Stimulated activated naive CD8-positive, alpha-beta T cell treated with anti-CD3 and anti-CD28 coated beads, Interleukin-15, Interleukin-2, amounts not matched to agents 100 ng/mL and 50 ng/mL, for 24 hours (primary cell): ENCODE data around the gene LRRC37B.
"Not testable (repeated sequence)": the region's sequence is repeated elsewhere in the genome, so short reads cannot be mapped to it uniquely, and the experiment has no call there.

ENCODE experiments used
- H3K27ac Mint-ChIP-seq: one replicate; pipeline ENCODE4 v1.8.0; 2021; ENCODE audit warnings: mild to moderate bottlenecking, mixed read lengths
- H3K27me3 Mint-ChIP-seq: one replicate; pipeline ENCODE4 v1.8.0; 2021; ENCODE audit warnings: mixed read lengths
- H3K36me3 Mint-ChIP-seq: one replicate; pipeline ENCODE4 v1.8.0; 2021; ENCODE audit warnings: low read depth, mixed read lengths
- H3K4me1 Mint-ChIP-seq: one replicate; pipeline ENCODE4 v1.8.0; 2021; ENCODE audit warnings: low read depth, mixed read lengths
- H3K4me3 Mint-ChIP-seq: one replicate; pipeline ENCODE4 v1.8.0; 2021; ENCODE audit warnings: mild to moderate bottlenecking, mixed read lengths
- H3K9me3 Mint-ChIP-seq: one replicate; pipeline ENCODE4 v1.8.0; 2021; ENCODE audit warnings: mixed read lengths

LRRC37B gene

GRCh38 chr17:32061840-32062239 is 54.7 kb downstream of the LRRC37B start:
- H3K27me3 Mint-ChIP-seq, H3K9me3 Mint-ChIP-seq, H3K27ac Mint-ChIP-seq, H3K36me3 Mint-ChIP-seq, H3K4me1 Mint-ChIP-seq, H3K4me3 Mint-ChIP-seq: not testable (repeated sequence)

GRCh38 chr17:32064091-32064490 is 56.9 kb downstream of the LRRC37B start:
- not testable (repeated sequence) for H3K9me3 Mint-ChIP-seq, H3K4me1 Mint-ChIP-seq, H3K36me3 Mint-ChIP-seq, H3K4me3 Mint-ChIP-seq, H3K27me3 Mint-ChIP-seq, H3K27ac Mint-ChIP-seq

GRCh38 chr17:32066123-32066680 is 59.0 kb downstream of the LRRC37B start:
- H3K27ac Mint-ChIP-seq, H3K9me3 Mint-ChIP-seq, H3K27me3 Mint-ChIP-seq, H3K4me3 Mint-ChIP-seq, H3K36me3 Mint-ChIP-seq, H3K4me1 Mint-ChIP-seq: not testable (repeated sequence)

- H3K4me1 Mint-ChIP-seq, result peaks cover 12% of the 10 kb centered on the region
- H3K27ac Mint-ChIP-seq, H3K36me3 Mint-ChIP-seq, H3K4me3 Mint-ChIP-seq, H3K9me3 Mint-ChIP-seq, H3K27me3 Mint-ChIP-seq: not testable (repeated sequence)
These were observed 59.9 kb downstream of the LRRC37B start for GRCh38 chr17:32066863-32067642.

- H3K4me1 Mint-ChIP-seq, H3K4me3 Mint-ChIP-seq, H3K36me3 Mint-ChIP-seq, H3K27me3 Mint-ChIP-seq, H3K9me3 Mint-ChIP-seq, H3K27ac Mint-ChIP-seq: not testable (repeated sequence)
These were observed 61.9 kb downstream of the LRRC37B start for GRCh38 chr17:32069067-32069466.

- H3K27me3 Mint-ChIP-seq, H3K4me1 Mint-ChIP-seq, H3K36me3 Mint-ChIP-seq, H3K9me3 Mint-ChIP-seq, H3K4me3 Mint-ChIP-seq, H3K27ac Mint-ChIP-seq: not testable (repeated sequence)
These were observed 64.8 kb downstream of the LRRC37B start for GRCh38 chr17:32071961-32072360.

GRCh38 chr17:32073131-32073530 is 65.9 kb downstream of the LRRC37B start:
- H3K4me1 Mint-ChIP-seq, H3K9me3 Mint-ChIP-seq, H3K36me3 Mint-ChIP-seq, H3K27ac Mint-ChIP-seq, H3K4me3 Mint-ChIP-seq, H3K27me3 Mint-ChIP-seq: not testable (repeated sequence)

GRCh38 chr17:32079753-32080152 is 72.6 kb downstream of the LRRC37B start:
- H3K9me3 Mint-ChIP-seq, H3K4me1 Mint-ChIP-seq, H3K27me3 Mint-ChIP-seq, H3K36me3 Mint-ChIP-seq: not testable (repeated sequence)
- Mint-ChIP-seq H3K27ac (peak overlapping the region; percentile 87), H3K4me3 (peak overlapping the region; percentile 68)

GRCh38 chr17:32083550-32083979 is 76.4 kb downstream of the LRRC37B start:
- not testable (repeated sequence) for H3K4me1 Mint-ChIP-seq, H3K4me3 Mint-ChIP-seq, H3K27ac Mint-ChIP-seq, H3K9me3 Mint-ChIP-seq, H3K27me3 Mint-ChIP-seq, H3K36me3 Mint-ChIP-seq

GRCh38 chr17:32084003-32084941 is 77.1 kb downstream of the LRRC37B start:
- not testable (repeated sequence) for H3K9me3 Mint-ChIP-seq, H3K27ac Mint-ChIP-seq, H3K4me1 Mint-ChIP-seq, H3K36me3 Mint-ChIP-seq, H3K4me3 Mint-ChIP-seq, H3K27me3 Mint-ChIP-seq

- H3K27ac Mint-ChIP-seq, H3K4me3 Mint-ChIP-seq: not testable (repeated sequence)
These were observed 78.0 kb downstream of the LRRC37B start for GRCh38 chr17:32084942-32085829.

GRCh38 chr17:32086833-32087232 is 79.7 kb downstream of the LRRC37B start:
- H3K9me3 Mint-ChIP-seq, H3K4me1 Mint-ChIP-seq, H3K27ac Mint-ChIP-seq, H3K4me3 Mint-ChIP-seq, H3K36me3 Mint-ChIP-seq, H3K27me3 Mint-ChIP-seq: not testable (repeated sequence)

More at GRCh38 chr17:32084942-32085829, 78.0 kb downstream of the LRRC37B start:
- not testable (repeated sequence) for H3K27me3 Mint-ChIP-seq, H3K4me1 Mint-ChIP-seq, H3K9me3 Mint-ChIP-seq, H3K36me3 Mint-ChIP-seq

GRCh38 chr17:32092062-32092461 is 84.9 kb downstream of the LRRC37B start:
- H3K4me3 Mint-ChIP-seq, H3K36me3 Mint-ChIP-seq, H3K27me3 Mint-ChIP-seq, H3K4me1 Mint-ChIP-seq, H3K9me3 Mint-ChIP-seq, H3K27ac Mint-ChIP-seq: not testable (repeated sequence)

- H3K27ac Mint-ChIP-seq, result no peak overlapping the region
- no peak overlapping the region for H3K4me3 Mint-ChIP-seq
- peaks cover 13% of the 10 kb centered on the region for H3K4me1 Mint-ChIP-seq
- H3K36me3 Mint-ChIP-seq, result no peaks in the 10 kb centered on the region
- H3K9me3 Mint-ChIP-seq, result no peaks in the 10 kb centered on the region
- H3K27me3 Mint-ChIP-seq, result no peaks in the 10 kb centered on the region
These were observed 92.5 kb downstream of the LRRC37B start for GRCh38 chr17:32099686-32100085.

- not testable (repeated sequence) for H3K4me3 Mint-ChIP-seq, H3K36me3 Mint-ChIP-seq, H3K9me3 Mint-ChIP-seq, H3K27ac Mint-ChIP-seq, H3K27me3 Mint-ChIP-seq
- peaks cover 15% of the 10 kb centered on the region for H3K4me1 Mint-ChIP-seq
These were observed 93.1 kb downstream of the LRRC37B start for GRCh38 chr17:32100323-32100722.
